Nephron progenitor cell (in vitro differentiated cells): ENCODE measurements around the gene PDZRN3.

ENCODE experiments used
- DNase-seq: peaks from one replicate; pipeline ENCODE4 v3.0.0; 2021
- H3K27ac Mint-ChIP-seq: 2 replicates; pipeline ENCODE4 v1.8.0; 2021; ENCODE audit warnings: mild to moderate bottlenecking, moderate library complexity, mixed read lengths
- H3K27me3 Mint-ChIP-seq: 2 replicates; pipeline ENCODE4 v1.8.0; 2021; ENCODE audit warnings: mild to moderate bottlenecking, low read depth, mixed read lengths; ENCODE audit not compliant: poor library complexity
- H3K36me3 Mint-ChIP-seq: 2 replicates; pipeline ENCODE4 v1.8.0; 2021; ENCODE audit warnings: low read depth, mixed read lengths
- H3K4me1 Mint-ChIP-seq: 2 replicates; pipeline ENCODE4 v1.8.0; 2021; ENCODE audit warnings: mixed read lengths
- H3K4me3 Mint-ChIP-seq: 2 replicates; pipeline ENCODE4 v1.8.0; 2021; ENCODE audit warnings: mild to moderate bottlenecking, moderate library complexity, mixed read lengths
- H3K9me3 Mint-ChIP-seq: 2 replicates; pipeline ENCODE4 v1.8.0; 2021; ENCODE audit warnings: mild to moderate bottlenecking, moderate library complexity, mixed read lengths
- CTCF ChIP-seq: fragments of 200-600 bp; sonication (generic); IDR thresholded peaks from 2 replicates; pipeline ENCODE4 v1.5.0; 2021; ENCODE audit warnings: antibody characterized with exemption

PDZRN3 gene

GRCh38 chr3:73655197-73655596 lies 30.5 kb upstream of the PDZRN3 start:
- TF ChIP-seq CTCF: no peak
- Mint-ChIP-seq H3K27ac (no peak overlapping the region), H3K9me3 (peaks cover 4% of the 10 kb centered on the region), H3K4me1 (peaks cover 46% of the 10 kb centered on the region), H3K27me3 (peaks cover 7% of the 10 kb centered on the region), H3K36me3 (no peaks in the 10 kb centered on the region), H3K4me3 (no peak overlapping the region)
- DNase-seq: no peak

- peaks cover 13% of the 10 kb centered on the region for H3K27me3 Mint-ChIP-seq
- H3K4me3 Mint-ChIP-seq: no peak overlapping the region
- no peaks in the 10 kb centered on the region for H3K36me3 Mint-ChIP-seq
- peaks cover 43% of the 10 kb centered on the region for H3K4me1 Mint-ChIP-seq
- H3K27ac Mint-ChIP-seq: no peak overlapping the region
- peaks cover 4% of the 10 kb centered on the region for H3K9me3 Mint-ChIP-seq
- DNase-seq: no peak
- no peak for TF ChIP-seq CTCF
These were observed 29.1 kb upstream of the PDZRN3 start for GRCh38 chr3:73653877-73654276.

- Mint-ChIP-seq H3K9me3 (peaks cover 4% of the 10 kb centered on the region), H3K4me3 (no peak overlapping the region), H3K36me3 (no peaks in the 10 kb centered on the region), H3K4me1 (peaks cover 37% of the 10 kb centered on the region), H3K27me3 (peaks cover 14% of the 10 kb centered on the region), H3K27ac (peak overlapping the region; percentile 50)
- DNase-seq: no peak
- no peak for TF ChIP-seq CTCF
These were observed 28.6 kb upstream of the PDZRN3 start for GRCh38 chr3:73653351-73653750.

DNA sequence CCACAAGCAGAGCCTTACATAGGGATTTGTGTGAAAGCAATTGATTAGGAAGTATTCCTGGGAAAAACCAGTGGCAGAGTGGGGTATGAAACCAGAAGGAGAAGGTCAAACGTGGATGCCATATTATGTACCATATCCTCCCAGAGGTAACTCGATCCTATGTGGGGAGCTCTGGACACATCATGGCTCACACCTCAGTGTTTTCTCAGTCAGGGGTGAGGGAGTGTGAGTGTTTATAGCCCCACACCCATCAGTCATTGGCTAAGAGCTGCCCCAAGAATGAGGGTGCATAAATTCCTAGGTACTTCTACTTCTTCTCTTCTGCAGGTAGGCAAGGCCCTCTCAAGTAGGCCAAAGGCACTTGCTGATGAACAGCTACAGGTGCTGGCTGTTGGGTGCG lies 28.2 kb upstream of the PDZRN3 start:
- H3K27me3 Mint-ChIP-seq: peaks cover 12% of the 10 kb centered on the region
- H3K4me3 Mint-ChIP-seq: no peak overlapping the region
- peaks cover 35% of the 10 kb centered on the region for H3K4me1 Mint-ChIP-seq
- peak; percentile 9 for DNase-seq
- no peak for TF ChIP-seq CTCF
- H3K27ac Mint-ChIP-seq: peak overlapping the region; percentile 50
- H3K36me3 Mint-ChIP-seq: no peaks in the 10 kb centered on the region
- H3K9me3 Mint-ChIP-seq: peaks cover 4% of the 10 kb centered on the region

DNA sequence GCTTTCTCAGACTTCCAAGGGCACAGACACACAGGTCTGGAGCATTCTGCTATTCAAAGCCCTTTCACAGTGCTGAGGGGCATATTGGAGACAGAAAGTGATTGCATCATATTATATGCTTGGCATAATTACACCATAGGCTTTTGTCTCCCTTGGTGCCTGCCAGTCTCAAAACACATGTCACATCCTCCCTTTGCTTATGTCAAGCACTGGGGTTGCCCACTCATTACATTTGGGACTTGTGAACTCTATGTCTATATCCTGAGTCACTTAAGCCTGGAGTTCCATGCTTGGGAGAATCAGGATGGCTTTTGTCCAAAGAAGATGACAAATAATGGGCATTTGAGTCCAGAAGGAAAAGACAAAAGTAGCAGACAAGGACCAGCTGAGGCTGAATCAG lies 12.3 kb upstream of the PDZRN3 start:
- DNase-seq: no peak
- H3K36me3 Mint-ChIP-seq: no peaks in the 10 kb centered on the region
- H3K27me3 Mint-ChIP-seq: peaks cover 7% of the 10 kb centered on the region
- H3K4me3 Mint-ChIP-seq: no peak overlapping the region
- no peaks in the 10 kb centered on the region for H3K9me3 Mint-ChIP-seq
- H3K27ac Mint-ChIP-seq: no peak overlapping the region
- no peaks in the 10 kb centered on the region for H3K4me1 Mint-ChIP-seq
- TF ChIP-seq CTCF: no peak

DNA sequence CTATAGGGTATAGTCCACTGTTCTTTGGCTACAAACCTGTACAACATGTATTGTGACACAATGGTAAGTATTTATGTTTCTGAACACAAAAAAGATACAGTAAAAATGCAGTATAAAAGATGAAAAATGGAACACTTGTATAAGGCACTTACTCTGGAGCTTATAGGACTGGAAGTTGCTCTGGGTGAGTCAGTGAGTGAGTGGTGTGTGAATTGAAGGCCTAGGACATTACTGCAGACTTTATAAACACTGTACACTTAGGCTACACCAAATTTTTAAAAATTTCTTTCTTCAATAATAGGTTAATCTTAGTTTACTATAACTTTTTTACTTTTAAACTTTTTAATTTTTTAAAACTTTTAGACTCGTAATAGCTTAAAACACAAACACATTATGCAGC lies 10.5 kb upstream of the PDZRN3 start:
- Mint-ChIP-seq H3K4me3 (no peak overlapping the region), H3K27ac (no peak overlapping the region), H3K4me1 (no peaks in the 10 kb centered on the region), H3K36me3 (no peaks in the 10 kb centered on the region), H3K27me3 (peaks cover 7% of the 10 kb centered on the region), H3K9me3 (no peaks in the 10 kb centered on the region)
- no peak for DNase-seq
- no peak for TF ChIP-seq CTCF
